H9 (cell line): ENCODE data around the gene SMC5. TPM values are rescaled to one million over a fixed set of nuclear protein-coding genes. Genes with fewer than 3 reads are reported as not detected.

Source experiments
- DNase-seq: peaks from one replicate; pipeline ENCODE4 v3.0.0-alpha.2; 2017
- H2AFZ ChIP-seq: one replicate; pipeline ENCODE4 v1.6.1; 2013; ENCODE audit warnings: mild to moderate bottlenecking, low read length, control low read depth, moderate library complexity
- H2AK5ac ChIP-seq: 2 replicates; pipeline ENCODE4 v1.6.1; 2013; ENCODE audit warnings: low read length, control low read depth, mixed read lengths; ENCODE audit not compliant: insufficient read length
- H2BK120ac ChIP-seq: one replicate; pipeline ENCODE4 v1.6.1; 2013; ENCODE audit warnings: low read depth, mild to moderate bottlenecking, low read length, control low read depth, inconsistent platforms; ENCODE audit not compliant: poor library complexity, severe bottlenecking
- H2BK12ac ChIP-seq: 2 replicates; pipeline ENCODE4 v1.6.1; 2013; ENCODE audit warnings: low read length, control low read depth, mixed read lengths, low read depth; ENCODE audit not compliant: insufficient read length
- H2BK15ac ChIP-seq: 2 replicates; pipeline ENCODE4 v1.6.1; 2013; ENCODE audit warnings: low read depth, low read length, control low read depth
- H2BK20ac ChIP-seq: one replicate; pipeline ENCODE4 v1.6.1; 2013; ENCODE audit warnings: low read depth, mild to moderate bottlenecking, low read length, control low read depth, inconsistent platforms; ENCODE audit not compliant: poor library complexity, severe bottlenecking
- H2BK5ac ChIP-seq: 2 replicates; pipeline ENCODE4 v1.6.1; 2013; ENCODE audit warnings: low read length, control low read depth, mixed read lengths; ENCODE audit not compliant: insufficient read length
- H3K14ac ChIP-seq: 2 replicates; pipeline ENCODE4 v1.6.1; 2013; ENCODE audit warnings: low read length, control low read depth; ENCODE audit not compliant: insufficient read depth
- H3K18ac ChIP-seq: 2 replicates; pipeline ENCODE4 v1.6.1; 2013; ENCODE audit warnings: low read depth, mild to moderate bottlenecking, mixed read lengths, low read length, control low read depth; ENCODE audit not compliant: insufficient read length
- H3K23ac ChIP-seq: 2 replicates; pipeline ENCODE4 v1.6.1; 2013; ENCODE audit warnings: low read length, control low read depth, mixed read lengths, low read depth; ENCODE audit not compliant: insufficient read length
- H3K23me2 ChIP-seq: 2 replicates; pipeline ENCODE4 v1.6.1; 2013; ENCODE audit warnings: low read depth, mild to moderate bottlenecking, mixed read lengths, low read length, control low read depth; ENCODE audit not compliant: insufficient read length, poor library complexity, severe bottlenecking
- H3K27ac ChIP-seq: 2 replicates; pipeline ENCODE4 v1.5.1; 2013; ENCODE audit warnings: low read length, control low read depth, mixed read lengths, low read depth; ENCODE audit not compliant: insufficient read length
- H3K27me3 ChIP-seq: 2 replicates; pipeline ENCODE4 v1.6.1; 2013; ENCODE audit warnings: low read length, control low read depth, inconsistent platforms; ENCODE audit not compliant: insufficient read depth
- H3K4ac ChIP-seq: 2 replicates; pipeline ENCODE4 v1.6.1; 2013; ENCODE audit warnings: low read depth, mild to moderate bottlenecking, control low read depth, inconsistent platforms, low read length, moderate library complexity
- H3K4me1 ChIP-seq: 2 replicates; pipeline ENCODE4 v1.6.1; 2013; ENCODE audit warnings: low read length, control low read depth, inconsistent platforms; ENCODE audit not compliant: insufficient read depth
- H3K4me2 ChIP-seq: 2 replicates; pipeline ENCODE4 v1.6.1; 2013; ENCODE audit warnings: low read length, control low read depth, mixed read lengths; ENCODE audit not compliant: insufficient read length, insufficient read depth
- H3K56ac ChIP-seq: 2 replicates; pipeline ENCODE4 v1.6.1; 2013; ENCODE audit warnings: low read depth, mild to moderate bottlenecking, mixed read lengths, low read length, control low read depth; ENCODE audit not compliant: insufficient read length
- H3K79me1 ChIP-seq: 2 replicates; pipeline ENCODE4 v1.6.1; 2013; ENCODE audit warnings: low read depth, mild to moderate bottlenecking, moderate library complexity, low read length, control low read depth, inconsistent platforms; ENCODE audit not compliant: insufficient read depth, poor library complexity, severe bottlenecking
- H3K79me2 ChIP-seq: 2 replicates; pipeline ENCODE4 v1.6.1; 2013; ENCODE audit warnings: low read length, control low read depth, inconsistent platforms; ENCODE audit not compliant: insufficient read depth
- H3K9ac ChIP-seq: 2 replicates; pipeline ENCODE4 v1.6.1; 2013; ENCODE audit warnings: low read length, control low read depth, mixed read lengths; ENCODE audit not compliant: insufficient read length; ENCODE audit errors: extremely low read depth
- H3K9me3 ChIP-seq: one replicate; pipeline ENCODE4 v1.6.1; 2013; ENCODE audit warnings: low read depth, low read length, inconsistent platforms; ENCODE audit not compliant: control insufficient read depth
- H3T11ph ChIP-seq: one replicate; pipeline ENCODE4 v1.6.1; 2013; ENCODE audit warnings: mild to moderate bottlenecking, low read length, control low read depth, inconsistent platforms
- H4K20me1 ChIP-seq: one replicate; pipeline ENCODE4 v1.6.1; 2013; ENCODE audit not compliant: control insufficient read depth, insufficient read length, insufficient read depth
- H4K5ac ChIP-seq: 2 replicates; pipeline ENCODE4 v1.6.1; 2013; ENCODE audit warnings: low read depth, mild to moderate bottlenecking, mixed read lengths, low read length, control low read depth; ENCODE audit not compliant: insufficient read length
- H4K8ac ChIP-seq: replicated peaks from 2 replicates; pipeline ENCODE4 v1.6.1; 2013; ENCODE audit warnings: low read length, control low read depth, mixed read lengths, low read depth; ENCODE audit not compliant: insufficient read length
- H4K91ac ChIP-seq: 2 replicates; pipeline ENCODE4 v1.6.1; 2013; ENCODE audit warnings: low read depth, mild to moderate bottlenecking, moderate library complexity, mixed read lengths, low read length, control low read depth; ENCODE audit not compliant: insufficient read length
- H3K27ac Mint-ChIP-seq, 3 experiments: 2 replicates in 2 of 3; 3 replicates in 1 of 3; pipeline ENCODE4 v1.8.0; 2020 to 2021; ENCODE audit warnings: mixed read lengths in 3 of 3, mild to moderate bottlenecking in 1 of 3, moderate library complexity in 1 of 3
- H3K27me3 Mint-ChIP-seq: 2 replicates; pipeline ENCODE4 v1.8.0; 2021; ENCODE audit warnings: low read depth, mild to moderate bottlenecking, moderate library complexity, mixed read lengths
- H3K36me3 Mint-ChIP-seq, 3 experiments: 2 replicates in 2 of 3; 3 replicates in 1 of 3; pipeline ENCODE4 v1.8.0; 2020 to 2021; ENCODE audit warnings: low read depth in 3 of 3, mixed read lengths in 3 of 3; ENCODE audit not compliant: insufficient read depth in 1 of 3
- H3K4me1 Mint-ChIP-seq, 2 experiments: 2 replicates each; pipeline ENCODE4 v1.8.0; 2020; ENCODE audit warnings: mixed read lengths in 2 of 2
- H3K4me3 Mint-ChIP-seq, 2 experiments: 2 replicates in 1 of 2; 3 replicates in 1 of 2; pipeline ENCODE4 v1.8.0; 2020 to 2021; ENCODE audit warnings: mild to moderate bottlenecking in 2 of 2, mixed read lengths in 2 of 2, moderate library complexity in 1 of 2
- H3K9me3 Mint-ChIP-seq, 2 experiments: 2 replicates in 1 of 2; 3 replicates in 1 of 2; pipeline ENCODE4 v1.8.0; 2020; ENCODE audit warnings: mild to moderate bottlenecking in 2 of 2, mixed read lengths in 2 of 2, moderate library complexity in 1 of 2
- WGBS: extraction: QIAGEN DNeasy Blood & Tissue Kit; methylation state at CpG from one replicate; pipeline ENCODE4 v1.1.7; 2013; ENCODE audit warnings: missing lambda C conversion rate, low lambda C conversion rate, mixed read lengths; ENCODE audit not compliant: insufficient read length; ENCODE audit errors: extremely low coverage; 5-methylcytosine and 5-hydroxymethylcytosine counted together
- total RNA-seq: library from RNA; stranded (reverse); gene quantifications from 2 replicates; pipeline ENCODE4 v1.2.1, GENCODE V29; 2021
- TF ChIP-seq, protein P1 (sequence below): fragments of 200-600 bp; sonication (generic); conservative IDR thresholded peaks from 3 replicates; pipeline ENCODE4 v1.8.0; 2021; ENCODE audit warnings: antibody characterized with exemption, mild to moderate bottlenecking

Gene SMC5
- total RNA-seq, 1 experiment from 2014 or later: 29.6 TPM

DNA sequence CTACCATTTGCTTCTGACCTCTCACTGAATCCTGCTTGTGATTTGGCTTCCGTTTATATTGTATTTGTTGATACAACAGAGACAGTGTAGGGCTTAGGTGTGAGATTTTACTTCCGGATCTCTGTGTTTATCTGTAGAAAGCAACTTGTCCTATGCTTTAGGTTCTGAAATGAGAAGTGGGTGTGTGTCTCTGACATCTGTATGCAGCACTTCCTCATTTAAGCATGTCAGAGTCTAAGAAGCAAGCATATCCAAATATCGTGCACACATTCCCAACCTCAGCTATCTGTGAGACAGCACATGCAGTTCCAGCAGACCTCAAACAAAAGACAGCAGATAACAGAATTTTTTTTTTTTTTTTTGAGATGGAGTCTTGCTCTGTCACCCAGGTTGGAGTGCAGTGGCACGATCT is 139.4 kb downstream of the SMC5 start:
- no peaks in the 10 kb centered on the region for H3K4me1 ChIP-seq
- H4K20me1 ChIP-seq: no peaks in the 10 kb centered on the region
- H3K14ac ChIP-seq: no peak overlapping the region
- H4K8ac ChIP-seq: no peak overlapping the region
- no peak overlapping the region for H2BK120ac ChIP-seq
- no peak overlapping the region for H2BK12ac ChIP-seq
- H4K5ac ChIP-seq: no peak overlapping the region
- H3K4ac ChIP-seq: no peak overlapping the region
- no peak overlapping the region for H2BK5ac ChIP-seq
- H2BK20ac ChIP-seq: no peak overlapping the region
- no peak overlapping the region for H3K4me3 Mint-ChIP-seq
- no peak overlapping the region for H2AFZ ChIP-seq
- no peaks in the 10 kb centered on the region for H3K27me3 ChIP-seq
- no peak overlapping the region for H3K9ac ChIP-seq
- H3K9me3 Mint-ChIP-seq: no peaks in the 10 kb centered on the region
- WGBS: no CpG with 5 or more reads among the region's 4 CpGs
- no peak overlapping the region for H2AK5ac ChIP-seq
- TF ChIP-seq, protein P1, sequence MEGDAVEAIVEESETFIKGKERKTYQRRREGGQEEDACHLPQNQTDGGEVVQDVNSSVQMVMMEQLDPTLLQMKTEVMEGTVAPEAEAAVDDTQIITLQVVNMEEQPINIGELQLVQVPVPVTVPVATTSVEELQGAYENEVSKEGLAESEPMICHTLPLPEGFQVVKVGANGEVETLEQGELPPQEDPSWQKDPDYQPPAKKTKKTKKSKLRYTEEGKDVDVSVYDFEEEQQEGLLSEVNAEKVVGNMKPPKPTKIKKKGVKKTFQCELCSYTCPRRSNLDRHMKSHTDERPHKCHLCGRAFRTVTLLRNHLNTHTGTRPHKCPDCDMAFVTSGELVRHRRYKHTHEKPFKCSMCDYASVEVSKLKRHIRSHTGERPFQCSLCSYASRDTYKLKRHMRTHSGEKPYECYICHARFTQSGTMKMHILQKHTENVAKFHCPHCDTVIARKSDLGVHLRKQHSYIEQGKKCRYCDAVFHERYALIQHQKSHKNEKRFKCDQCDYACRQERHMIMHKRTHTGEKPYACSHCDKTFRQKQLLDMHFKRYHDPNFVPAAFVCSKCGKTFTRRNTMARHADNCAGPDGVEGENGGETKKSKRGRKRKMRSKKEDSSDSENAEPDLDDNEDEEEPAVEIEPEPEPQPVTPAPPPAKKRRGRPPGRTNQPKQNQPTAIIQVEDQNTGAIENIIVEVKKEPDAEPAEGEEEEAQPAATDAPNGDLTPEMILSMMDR: no peak
- H3T11ph ChIP-seq: no peak overlapping the region
- peaks cover 17% of the 10 kb centered on the region for H3K27me3 Mint-ChIP-seq
- no peak overlapping the region for H2BK15ac ChIP-seq
- H4K91ac ChIP-seq: no peak overlapping the region
- no peaks in the 10 kb centered on the region for H3K79me1 ChIP-seq
- no peak overlapping the region for H3K23ac ChIP-seq
- no peak overlapping the region for H3K27ac Mint-ChIP-seq
- H3K27ac ChIP-seq: no peak overlapping the region
- no peaks in the 10 kb centered on the region for H3K36me3 Mint-ChIP-seq
- H3K79me2 ChIP-seq: no peaks in the 10 kb centered on the region
- no peak overlapping the region for H3K18ac ChIP-seq
- DNase-seq: no peak
- H3K23me2 ChIP-seq: no peaks in the 10 kb centered on the region
- no peak overlapping the region for H3K4me2 ChIP-seq
- no peak overlapping the region for H3K56ac ChIP-seq
- no peaks in the 10 kb centered on the region for H3K9me3 ChIP-seq
- H3K4me1 Mint-ChIP-seq: no peaks in the 10 kb centered on the region
